ENCODE data around the gene ARPC1B.
"Not testable (repeated sequence)": the region's sequence is repeated elsewhere in the genome, so short reads cannot be mapped to it uniquely, and the experiment has no call there.

Gene ARPC1B

GRCh38 chr7:99418260-99418659 is 43.7 kb downstream of the ARPC1B start:
- DNase-seq, result no peak

- no peak for DNase-seq
Observed at GRCh38 chr7:99419323-99420021, 44.9 kb downstream of the ARPC1B start.

- DNase-seq, result no peak
Observed at GRCh38 chr7:99420213-99420612, 45.7 kb downstream of the ARPC1B start.

GRCh38 chr7:99420986-99421385 is 46.5 kb downstream of the ARPC1B start:
- DNase-seq, result no peak

DNA sequence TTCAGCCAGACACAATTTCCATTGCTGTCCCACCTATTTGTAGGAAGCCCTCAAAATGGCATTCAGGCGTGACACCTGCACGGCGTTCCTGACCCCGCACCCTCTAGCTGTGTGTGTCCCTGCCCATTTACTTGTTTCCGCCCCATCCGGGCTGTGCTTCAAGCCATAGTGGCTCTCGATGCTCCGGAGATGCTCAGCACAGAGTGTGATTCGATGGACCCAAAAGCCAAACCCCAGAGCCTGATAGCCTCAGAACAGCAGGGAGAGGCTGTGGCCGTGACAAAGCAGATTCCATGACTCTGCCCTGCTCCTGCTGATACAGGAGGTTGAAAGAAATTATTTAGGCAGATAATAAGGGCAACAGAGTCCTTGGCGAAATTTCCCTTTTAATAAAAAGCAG is 47.7 kb downstream of the ARPC1B start:
- DNase-seq, result no peak

DNA sequence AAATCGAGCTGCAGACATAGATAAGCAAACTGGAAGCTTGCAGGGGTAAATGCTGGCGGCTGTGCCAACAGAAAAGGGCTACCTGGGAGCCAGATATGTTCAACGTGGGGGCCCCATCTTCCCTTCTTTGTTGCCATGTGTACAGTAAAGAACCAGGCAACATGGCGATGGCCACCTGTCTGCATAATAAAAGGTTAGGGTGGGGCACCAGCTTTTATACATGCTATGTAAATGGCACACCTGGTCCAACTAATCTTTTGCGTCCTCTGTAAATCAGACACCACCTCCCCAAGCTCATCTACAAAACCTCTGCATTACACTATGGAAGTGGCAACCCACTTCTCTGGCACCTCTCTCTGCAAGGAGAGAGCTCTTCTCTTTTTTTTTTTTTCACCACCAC is 48.1 kb downstream of the ARPC1B start:
- no peak for DNase-seq

GRCh38 chr7:99424932-99425730 is 50.6 kb downstream of the ARPC1B start:
- DNase-seq, result no peak

- DNase-seq, result no peak
Observed at GRCh38 chr7:99428972-99429566, 54.5 kb downstream of the ARPC1B start.

- no peak for DNase-seq
Observed at GRCh38 chr7:99429756-99430155, 55.2 kb downstream of the ARPC1B start.

GRCh38 chr7:99431756-99432540 is 57.4 kb downstream of the ARPC1B start:
- not testable (repeated sequence) for DNase-seq

DNA sequence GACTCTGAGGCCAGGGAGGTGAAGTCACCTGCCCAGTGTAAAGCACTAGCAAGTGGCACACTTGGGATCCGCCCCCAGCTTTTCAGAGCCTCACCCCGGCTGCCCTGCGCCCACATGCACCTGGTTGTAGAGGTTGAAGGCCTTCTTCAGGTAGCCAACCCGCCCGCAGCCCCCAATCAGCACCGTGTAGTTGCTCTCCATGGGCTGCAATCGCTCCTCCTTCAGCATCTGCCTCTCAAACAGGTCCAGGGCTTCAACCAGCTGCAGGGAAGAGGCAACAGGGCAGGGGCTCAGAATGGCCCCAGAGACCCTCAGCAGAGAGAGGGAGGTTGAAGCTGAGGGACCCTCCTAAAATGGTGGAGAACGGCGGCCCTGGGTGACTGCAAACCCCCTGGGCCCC is 58.6 kb downstream of the ARPC1B start:
- DNase-seq, result no peak

DNA sequence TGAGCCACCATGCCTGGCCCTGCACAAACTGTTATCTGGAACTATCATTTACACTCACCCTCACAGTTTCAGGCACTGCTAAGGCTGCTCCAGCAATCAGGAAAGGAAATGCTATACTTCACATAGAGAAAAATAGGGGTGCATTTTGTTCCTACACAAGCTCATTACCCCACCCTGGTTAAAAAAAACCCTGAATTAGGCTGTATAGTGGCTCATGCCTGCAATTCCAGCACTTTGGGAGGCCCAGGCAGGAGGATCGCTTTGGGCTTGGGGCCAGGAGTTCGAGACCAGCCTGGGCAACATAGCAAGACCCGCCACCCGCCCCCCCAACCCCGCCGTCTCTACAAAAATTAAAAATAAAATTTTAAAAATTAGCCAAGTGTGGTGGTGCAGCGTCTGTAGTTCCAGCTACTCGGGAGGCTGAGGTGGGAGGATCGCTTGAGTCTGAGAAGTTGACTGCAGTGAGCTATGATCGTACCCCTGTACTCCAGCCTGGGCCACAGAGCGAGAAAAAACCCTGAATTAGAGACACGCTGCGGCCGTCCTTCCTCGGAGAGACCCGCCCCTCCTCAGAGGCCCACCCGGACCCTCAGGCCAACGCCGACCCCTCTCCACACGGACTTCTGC is 63.5 kb downstream of the ARPC1B start:
- DNase-seq, result no peak

- peak; percentile 93 for DNase-seq
Observed at GRCh38 chr7:99438573-99439480, 64.3 kb downstream of the ARPC1B start, which contains the start of the genes CPSF4 and PTCD1. CPSF4 (plus strand) TSS chr7:99438943; CDS start chr7:99439083, 140 bp downstream. PTCD1 (minus strand) TSS chr7:99438798; CDS start chr7:99435242, 3,556 bp downstream.

GRCh38 chr7:99440195-99440594 is 65.7 kb downstream of the ARPC1B start:
- DNase-seq, result no peak

All from CD4-positive, alpha-beta T cell treated with Interleukin-15 for 1 hour (primary cell).